ENCODE measurements around the gene EPB41L5.
"Not testable (repeated sequence)": the region's sequence is repeated elsewhere in the genome, so short reads cannot be mapped to it uniquely, and the experiment has no call there.

EPB41L5 gene

GRCh38 chr2:120064664-120065063 is 51.8 kb downstream of the EPB41L5 start:
- H3K4me3 ChIP-seq (replicated peaks; ENCODE audit: insufficient read depth, low read length), result no peak overlapping the region
- no peak for DNase-seq (ENCODE audit: low read depth in 1 of 2, low spot score in 1 of 2)

GRCh38 chr2:120066800-120067547 is 54.1 kb downstream of the EPB41L5 start:
- no peak for DNase-seq (ENCODE audit: low read depth in 1 of 2, low spot score in 1 of 2)

More at GRCh38 chr2:120064664-120065063, 51.8 kb downstream of the EPB41L5 start:
- Histone ChIP-seq H3K27me3 (ENCODE audit: insufficient read depth, poor library complexity, severe bottlenecking) (peaks cover 2% of the 10 kb centered on the region), H3K27ac (replicated peaks) (no peak overlapping the region)
- TF ChIP-seq SPI1 (IDR thresholded peaks at IDR 0.05; ENCODE audit: borderline replicate concordance, low read depth) (no peak), POLR2AphosphoS5 (IDR thresholded peaks at IDR 0.05; ENCODE audit: low read depth) (no peak), GABPA (IDR thresholded peaks at IDR 0.05; ENCODE audit: low read depth) (no peak), CTCF (IDR thresholded peaks at IDR 0.05; ENCODE audit: insufficient read depth, low read length) (no peak), REST (IDR thresholded peaks at IDR 0.05; ENCODE audit: insufficient replicate concordance, low read depth) (no peak)

GRCh38 chr2:120068040-120068658 is 55.3 kb downstream of the EPB41L5 start:
- DNase-seq (ENCODE audit: low read depth in 1 of 2, low spot score in 1 of 2); H3K27ac ChIP-seq (replicated peaks); H3K27me3 ChIP-seq (ENCODE audit: insufficient read depth, poor library complexity, severe bottlenecking); H3K4me3 ChIP-seq (replicated peaks; ENCODE audit: insufficient read depth, low read length): not testable (repeated sequence)

More at GRCh38 chr2:120066800-120067547, 54.1 kb downstream of the EPB41L5 start:
- TF ChIP-seq REST (IDR thresholded peaks at IDR 0.05; ENCODE audit: insufficient replicate concordance, low read depth) (no peak), POLR2AphosphoS5 (IDR thresholded peaks at IDR 0.05; ENCODE audit: low read depth) (no peak), GABPA (IDR thresholded peaks at IDR 0.05; ENCODE audit: low read depth) (no peak), CTCF (IDR thresholded peaks at IDR 0.05; ENCODE audit: insufficient read depth, low read length) (no peak), SPI1 (IDR thresholded peaks at IDR 0.05; ENCODE audit: borderline replicate concordance, low read depth) (no peak)
- no peak overlapping the region for H3K4me3 ChIP-seq (replicated peaks; ENCODE audit: insufficient read depth, low read length)
- H3K27me3 ChIP-seq (ENCODE audit: insufficient read depth, poor library complexity, severe bottlenecking), result no peaks in the 10 kb centered on the region
- H3K27ac ChIP-seq (replicated peaks), result no peak overlapping the region

GRCh38 chr2:120075545-120075944 is 62.7 kb downstream of the EPB41L5 start:
- TF ChIP-seq SPI1 (IDR thresholded peaks at IDR 0.05; ENCODE audit: borderline replicate concordance, low read depth) (no peak), REST (IDR thresholded peaks at IDR 0.05; ENCODE audit: insufficient replicate concordance, low read depth) (no peak), CTCF (IDR thresholded peaks at IDR 0.05; ENCODE audit: insufficient read depth, low read length) (no peak), POLR2AphosphoS5 (IDR thresholded peaks at IDR 0.05; ENCODE audit: low read depth) (no peak), GABPA (IDR thresholded peaks at IDR 0.05; ENCODE audit: low read depth) (no peak)
- Histone ChIP-seq H3K4me3 (replicated peaks; ENCODE audit: insufficient read depth, low read length) (no peak overlapping the region), H3K27me3 (ENCODE audit: insufficient read depth, poor library complexity, severe bottlenecking) (no peaks in the 10 kb centered on the region), H3K27ac (replicated peaks) (no peak overlapping the region)
- no peak for DNase-seq (ENCODE audit: low read depth in 1 of 2, low spot score in 1 of 2)
